MV-4-11 (cell line): Measurements from ENCODE around the gene GPR176.
"Not testable (repeated sequence)": the region's sequence is repeated elsewhere in the genome, so short reads cannot be mapped to it uniquely, and the experiment has no call there.

Experiments
- DNase-seq: peaks from one replicate; lab custom pipeline; 2025; lab: John Stamatoyannopoulos, UW

The GPR176 gene

DNA sequence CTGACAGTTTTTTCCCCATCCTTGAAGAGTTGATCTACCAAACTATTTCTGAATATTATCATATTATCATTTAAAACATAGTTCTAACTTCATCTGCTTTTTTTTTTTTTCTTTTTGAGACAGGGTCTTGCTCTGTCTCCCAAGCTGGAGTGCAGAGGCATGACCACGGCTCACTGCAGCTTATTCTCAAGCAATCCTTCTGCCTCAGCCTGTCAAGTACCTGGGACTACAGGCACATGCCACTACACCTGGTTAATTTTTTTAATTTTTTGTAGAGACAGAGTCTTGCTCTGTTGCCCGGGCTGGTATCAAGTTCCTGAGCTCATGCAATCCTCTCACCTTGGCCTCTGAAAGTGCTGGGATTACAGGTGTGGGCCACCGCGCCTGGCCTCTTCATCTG, 15.2 kb upstream of the GPR176 start:
- no peak for DNase-seq

DNA sequence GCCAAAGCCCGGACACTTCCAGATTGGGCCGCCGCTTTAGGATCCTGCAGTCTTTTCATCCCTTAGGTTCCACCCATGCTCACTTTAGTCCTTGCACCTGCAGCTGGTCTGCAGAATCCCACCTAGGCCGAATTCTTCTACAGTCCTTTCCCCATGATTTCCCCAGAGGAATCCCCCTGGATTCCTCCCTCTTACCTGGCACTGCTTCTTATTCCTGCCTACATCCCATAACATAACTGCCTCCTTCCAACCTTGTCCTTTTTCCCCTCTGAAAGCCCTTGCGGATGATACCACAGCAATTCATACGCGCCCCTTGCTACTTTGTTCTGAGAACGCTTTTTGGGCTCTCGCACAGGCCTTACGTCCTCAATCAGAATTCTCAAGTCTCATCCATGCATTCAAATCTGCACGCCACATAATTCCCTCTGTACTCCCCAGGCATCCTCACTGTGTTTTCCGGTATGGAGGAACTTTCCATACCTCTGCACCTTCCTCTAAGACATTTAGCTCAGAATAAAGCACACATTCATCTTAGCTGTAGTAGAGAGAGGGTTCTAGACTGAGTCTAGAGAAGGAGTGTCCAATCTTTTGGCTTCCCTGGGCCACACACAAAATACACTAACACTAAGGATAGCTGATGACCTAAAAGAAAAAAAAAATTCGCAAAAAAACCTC, 14.5 kb upstream of the GPR176 start:
- no peak for DNase-seq

DNA sequence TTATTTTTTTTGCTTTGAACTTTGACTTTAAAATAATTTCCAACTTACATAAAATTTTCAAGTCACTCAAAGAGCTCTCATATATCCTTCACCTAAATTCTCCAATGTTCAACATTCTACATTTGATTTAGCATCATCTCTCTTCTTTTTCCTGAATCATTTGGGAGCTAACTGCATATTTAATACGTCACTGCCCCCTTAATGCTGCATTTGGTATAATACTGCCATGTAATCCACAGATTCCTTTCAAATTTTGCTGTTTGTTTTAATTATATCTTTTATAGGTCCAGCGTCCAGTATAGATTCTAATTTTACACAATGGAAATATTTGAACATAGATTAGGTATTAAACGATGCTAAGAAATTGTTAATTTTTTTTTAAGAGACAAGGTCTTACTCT, 11.5 kb upstream of the GPR176 start:
- no peak for DNase-seq

DNA sequence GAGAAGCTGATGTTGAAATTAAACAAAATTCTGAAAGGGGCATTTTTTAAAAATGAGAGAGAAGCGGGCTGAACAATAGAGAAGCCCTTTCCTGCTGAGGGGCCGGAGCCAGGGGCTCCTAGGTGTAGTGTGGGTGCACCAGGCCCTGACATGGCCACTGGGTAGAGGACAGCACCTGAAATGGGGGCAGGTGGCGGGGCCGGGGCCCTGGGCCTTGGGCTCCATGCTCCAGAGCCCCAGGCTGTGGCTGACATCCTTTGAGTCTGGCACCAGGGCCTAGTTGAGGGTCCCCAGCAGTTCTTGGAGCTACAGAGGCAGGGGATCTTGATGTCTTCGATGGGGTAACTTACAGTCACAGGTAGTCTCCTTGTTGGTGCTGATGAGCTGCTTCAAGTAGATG, 6.5 kb upstream of the GPR176 start:
- no peak for DNase-seq

DNA sequence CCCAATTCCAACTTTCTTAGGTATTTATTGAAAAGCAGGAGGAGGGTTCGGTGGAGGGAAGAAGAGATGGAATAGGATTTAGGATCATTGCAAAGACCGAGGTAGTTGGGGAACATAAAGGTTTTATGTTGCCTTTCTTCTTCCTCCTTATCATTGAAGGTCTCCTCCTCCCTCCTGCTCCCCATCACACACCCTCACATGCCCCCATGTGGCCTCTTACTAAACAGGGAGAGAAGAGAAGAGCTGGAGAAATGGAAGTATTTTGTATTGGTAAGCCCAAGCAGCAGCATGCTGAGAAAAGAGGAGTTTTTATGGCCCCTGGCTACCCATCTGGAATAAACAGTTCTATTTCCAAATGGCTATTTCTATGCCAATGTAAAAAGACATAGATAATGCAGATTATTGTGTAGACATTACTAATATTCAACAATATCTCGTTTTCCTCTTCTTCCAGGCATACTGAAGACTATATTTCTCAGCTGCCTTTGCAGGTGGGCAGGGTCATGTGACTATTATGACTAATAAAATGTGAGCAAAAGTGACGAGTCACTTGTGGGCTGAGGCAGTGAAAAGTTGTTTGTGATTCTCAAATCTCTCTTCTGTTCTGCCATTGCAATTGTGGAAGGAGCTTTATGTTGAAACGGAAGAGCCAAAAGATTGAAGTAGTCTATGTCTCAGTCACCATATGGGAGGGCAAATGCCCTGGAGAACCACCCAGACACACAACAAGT, 5.2 kb upstream of the GPR176 start:
- DNase-seq, result no peak

DNA sequence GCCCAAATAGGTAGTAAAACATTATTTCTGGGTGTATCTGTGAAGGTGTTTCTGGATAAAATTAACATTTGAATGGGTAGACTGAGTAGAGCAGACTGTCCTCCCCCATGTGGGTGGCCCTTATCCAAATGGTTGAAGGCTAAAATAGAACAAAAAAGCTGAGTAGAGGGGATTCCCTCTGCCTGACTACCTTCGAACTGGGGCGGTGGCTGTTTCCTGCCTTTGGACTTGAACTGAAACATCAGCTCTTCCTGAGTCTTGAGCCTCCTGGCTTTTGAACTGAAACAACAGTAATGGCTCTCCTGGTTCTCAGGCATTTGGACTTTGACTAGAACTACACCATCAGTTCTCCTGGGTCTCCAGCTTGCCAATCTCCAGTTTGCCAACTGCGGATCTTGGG, 4.4 kb upstream of the GPR176 start:
- DNase-seq, result no peak

DNA sequence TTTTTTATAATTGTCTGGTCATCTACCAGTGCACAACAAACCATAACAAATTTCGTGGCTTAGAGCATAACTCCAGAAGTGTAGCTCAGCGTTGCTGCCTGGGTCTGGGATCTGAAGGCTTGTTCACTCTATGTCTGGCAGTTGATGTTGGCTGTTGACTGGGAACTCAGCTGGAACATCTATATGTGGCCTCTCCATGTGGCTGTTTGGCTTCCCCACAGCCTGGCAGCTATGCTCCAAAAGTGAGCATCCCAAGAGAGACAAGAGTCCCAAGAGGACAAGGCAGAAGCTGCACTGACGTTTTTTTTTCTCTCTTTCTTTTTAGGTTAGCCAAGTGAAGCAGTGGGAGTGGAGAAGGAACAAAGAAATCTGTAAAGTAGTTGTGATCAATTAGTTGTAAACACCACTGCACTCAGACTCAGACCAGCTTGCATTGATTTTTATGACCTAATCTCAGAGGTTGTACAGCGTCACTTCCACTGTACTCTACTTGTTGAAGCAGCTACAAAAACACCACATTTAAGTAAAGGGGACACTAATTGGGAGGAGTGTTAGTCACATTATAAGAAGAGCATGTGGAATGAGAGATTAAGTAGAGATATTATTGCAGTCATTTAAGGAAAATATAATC, 2.5 kb upstream of the GPR176 start:
- DNase-seq, result no peak

DNA sequence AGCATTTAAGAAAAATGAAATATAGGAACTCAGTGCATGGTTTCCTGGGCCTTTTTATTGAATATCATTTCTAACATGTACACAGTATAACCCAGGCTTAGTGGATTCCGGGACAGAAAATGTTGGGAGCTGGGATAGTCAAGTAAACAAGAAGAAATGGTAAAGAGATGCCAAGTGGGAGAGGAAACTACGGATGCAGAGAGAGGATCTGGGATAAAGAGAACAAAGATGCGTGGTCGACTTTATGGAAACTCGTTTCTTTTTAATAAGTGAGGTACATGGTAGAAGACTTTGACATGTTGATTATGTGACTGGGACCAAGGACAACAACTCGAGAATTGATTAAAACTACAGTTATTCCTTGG, 1.2 kb upstream of the GPR176 start:
- DNase-seq, result no peak

DNA sequence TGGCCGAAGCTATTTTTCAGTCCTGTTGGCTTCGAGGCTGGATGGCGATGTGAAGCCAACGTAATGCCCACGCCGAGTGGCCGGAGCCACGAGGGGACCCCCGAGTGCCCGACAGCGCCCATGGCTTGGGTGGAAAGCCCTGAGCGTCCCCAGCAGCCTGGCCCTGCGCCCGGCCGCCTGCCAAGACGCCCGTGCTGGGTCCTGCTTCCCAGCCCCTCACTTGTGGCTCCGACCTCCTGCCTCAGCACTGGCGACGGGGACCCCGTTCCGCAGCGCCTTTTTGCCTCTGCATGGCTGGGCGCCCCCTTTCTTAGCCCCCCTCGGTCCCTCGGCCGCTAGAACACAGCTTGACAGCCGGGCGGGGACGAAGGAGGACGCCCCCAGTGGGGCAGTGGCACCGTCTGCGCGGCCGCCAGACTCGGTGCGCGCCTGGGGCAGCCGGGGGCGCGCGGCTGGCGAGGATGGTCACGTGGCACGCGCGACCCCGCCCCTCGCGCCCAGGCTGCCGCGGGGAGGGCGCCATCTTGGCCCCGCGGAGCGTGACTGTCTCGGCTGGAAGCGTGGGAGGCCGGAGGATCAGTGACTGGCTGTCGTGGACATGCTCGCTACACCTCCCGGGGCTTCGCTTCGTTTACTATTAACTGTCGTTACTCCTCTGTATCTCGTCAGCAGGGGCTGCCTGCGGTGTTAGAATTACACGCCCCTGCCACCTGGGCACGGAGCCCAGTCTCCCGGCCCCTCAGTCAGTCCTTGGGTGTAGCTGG, 626 bp upstream of the GPR176 start:
- peak; percentile 56 for DNase-seq

DNA sequence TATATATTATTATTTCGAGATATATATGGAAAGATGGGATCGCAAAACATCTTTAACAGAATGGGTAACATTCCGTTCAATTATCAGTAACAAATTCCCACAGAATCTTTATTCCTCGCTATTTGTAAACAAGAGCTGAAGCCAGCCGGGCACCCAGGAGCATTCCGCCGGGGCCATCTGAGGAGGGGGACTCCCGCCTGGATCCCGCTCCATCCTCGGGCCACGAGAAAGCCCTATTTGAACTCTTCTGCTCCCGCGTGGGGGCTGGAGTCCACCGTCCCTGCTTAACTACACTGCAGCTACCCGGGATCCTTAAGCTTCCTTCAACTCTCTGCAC, 687 bp downstream of the GPR176 start:
- no peak for DNase-seq

DNA sequence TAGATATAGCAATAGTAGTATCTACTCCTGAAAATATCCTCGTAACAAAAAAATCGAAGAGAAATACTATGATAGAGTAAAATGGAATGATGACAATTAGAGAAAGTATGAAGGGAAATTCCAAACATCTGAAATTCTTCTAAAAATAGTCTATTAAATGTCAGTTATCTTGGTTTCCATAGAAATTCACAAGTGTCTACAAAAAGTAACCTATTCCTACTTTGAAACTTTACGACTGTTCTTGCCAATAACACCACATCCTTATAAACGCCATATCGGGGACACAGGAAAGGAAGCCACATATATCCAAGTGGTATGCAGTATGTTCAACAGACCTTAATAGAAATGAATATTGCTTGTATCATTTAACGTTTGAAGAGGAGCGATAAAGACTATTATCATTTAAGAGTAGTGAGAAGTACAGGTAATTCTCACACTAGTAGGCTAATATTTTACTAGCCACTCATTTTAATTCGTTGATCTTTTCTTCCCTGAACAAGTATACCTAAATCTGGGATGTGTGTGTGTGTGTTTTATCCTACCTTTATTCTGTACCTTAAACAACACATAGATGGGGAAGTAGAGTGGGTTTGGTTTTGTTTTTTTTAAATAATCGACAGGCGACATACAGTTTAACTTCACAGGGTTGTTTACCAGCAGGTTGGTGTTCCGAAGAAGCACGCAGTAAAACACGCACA, 1.2 kb downstream of the GPR176 start:
- DNase-seq, result no peak

DNA sequence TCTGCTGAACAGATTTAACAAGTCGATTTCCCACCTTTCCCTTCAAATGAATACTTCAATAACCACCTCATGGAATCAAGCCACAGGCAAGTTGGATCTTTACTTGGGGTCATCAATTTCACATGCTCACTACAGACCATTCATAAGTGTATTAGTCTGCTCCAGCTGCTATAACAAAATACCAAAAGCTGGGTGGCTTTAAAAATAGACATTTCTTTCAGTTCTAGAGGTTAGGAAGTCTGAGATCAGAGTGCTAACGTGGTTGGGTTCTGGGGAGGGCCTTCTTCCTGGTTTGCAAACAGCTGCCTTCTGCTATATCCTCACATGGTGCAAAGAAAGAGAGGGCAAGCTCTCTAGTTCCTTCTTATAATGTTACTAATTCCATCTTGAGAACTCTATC, 5.1 kb downstream of the GPR176 start:
- DNase-seq, result peak; percentile 33

DNA sequence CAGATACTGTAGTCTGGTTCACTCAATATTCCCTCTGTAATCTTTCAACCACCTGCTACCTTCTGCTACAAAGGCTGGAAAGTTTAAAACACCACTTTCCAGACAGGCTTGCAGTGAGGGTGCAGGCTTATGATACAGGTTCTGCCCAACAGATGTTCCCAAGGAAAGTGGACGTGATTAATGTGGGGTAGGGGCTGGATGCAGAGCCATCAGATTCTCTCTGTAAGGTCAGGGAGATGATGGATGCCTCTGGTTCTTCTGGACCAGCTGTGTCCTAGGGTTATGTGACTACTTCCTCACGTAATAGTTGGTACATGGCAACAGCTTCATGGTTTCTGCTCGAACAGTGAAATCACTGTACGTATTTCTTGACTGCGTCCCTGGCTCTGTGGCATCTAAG, 11.1 kb downstream of the GPR176 start:
- DNase-seq, result no peak

DNA sequence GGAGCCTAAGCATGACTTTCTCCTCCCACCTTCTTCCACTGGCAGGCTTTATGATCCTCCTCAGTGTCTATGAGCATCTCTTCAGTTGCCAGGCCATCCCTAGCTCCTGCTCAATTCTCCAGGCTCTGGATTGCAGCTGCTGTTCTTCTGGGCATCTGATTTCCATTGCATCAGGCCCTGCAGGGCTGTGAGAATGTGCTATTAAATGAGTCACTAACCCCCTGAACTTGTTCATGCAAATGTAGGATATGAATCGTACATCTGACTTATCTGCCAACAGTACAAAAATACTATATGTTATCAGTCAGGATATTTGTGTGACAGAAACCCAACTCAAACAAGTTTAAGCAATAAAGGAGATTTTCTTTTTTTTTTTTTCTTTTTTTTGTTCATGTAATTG, 11.9 kb downstream of the GPR176 start:
- DNase-seq, result no peak

DNA sequence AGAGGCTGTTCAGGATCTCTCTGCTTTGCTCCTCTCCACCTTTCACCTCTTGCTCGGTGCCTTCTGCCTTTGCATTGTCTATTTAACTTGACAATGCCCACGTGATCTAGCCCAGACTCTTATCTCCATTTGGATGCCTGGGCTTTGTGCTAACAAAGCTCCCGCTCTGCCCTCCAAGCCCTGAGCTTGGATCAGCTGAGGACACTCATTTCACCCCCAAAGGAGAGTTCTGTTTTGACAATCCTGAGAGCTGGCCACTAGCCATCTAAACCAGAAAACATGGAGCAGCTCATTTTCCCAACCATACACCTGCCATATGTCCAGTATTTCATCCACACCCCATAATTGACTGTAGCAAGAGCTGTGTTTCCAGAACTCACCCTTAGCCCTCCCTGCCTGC, 12.8 kb downstream of the GPR176 start:
- DNase-seq, result no peak

DNA sequence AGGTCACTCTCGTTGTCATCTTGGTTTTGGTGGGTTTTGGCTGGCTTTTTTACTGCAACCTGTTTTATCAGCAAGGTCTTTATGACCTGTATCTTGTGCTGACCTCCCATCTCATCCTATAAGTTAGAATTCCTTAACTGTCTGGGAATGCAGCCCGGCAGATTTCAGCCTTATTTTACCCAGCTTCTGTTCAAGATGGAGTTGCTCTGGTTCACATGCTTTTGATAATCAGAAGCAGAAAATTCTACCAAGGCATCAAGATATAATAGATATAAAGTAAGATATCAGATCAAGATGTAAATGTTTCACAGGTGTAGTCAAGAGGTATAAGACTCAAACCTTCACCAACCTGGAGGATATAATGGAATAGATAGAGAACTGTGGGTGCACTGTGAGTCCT, 16.0 kb downstream of the GPR176 start:
- DNase-seq, result no peak

DNA sequence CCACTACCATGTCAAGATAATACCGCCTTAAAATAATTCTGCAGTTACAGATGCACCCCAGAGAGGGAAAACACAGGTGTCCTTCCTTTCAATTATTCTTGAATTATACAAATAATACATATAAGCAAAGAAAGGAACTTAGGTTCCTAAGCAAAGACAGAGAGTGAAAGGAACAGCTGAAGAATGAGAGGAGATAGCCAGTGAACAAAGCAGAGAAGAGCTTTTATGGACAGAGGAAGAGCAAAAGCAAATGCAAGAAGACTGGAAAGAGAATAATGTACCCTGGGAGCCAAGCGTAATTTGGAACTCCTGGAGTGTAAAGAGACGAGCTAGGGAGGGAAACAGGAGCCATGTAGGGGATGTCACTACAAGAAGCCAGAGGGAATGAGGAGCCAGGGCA, 21.7 kb downstream of the GPR176 start:
- DNase-seq, result no peak

DNA sequence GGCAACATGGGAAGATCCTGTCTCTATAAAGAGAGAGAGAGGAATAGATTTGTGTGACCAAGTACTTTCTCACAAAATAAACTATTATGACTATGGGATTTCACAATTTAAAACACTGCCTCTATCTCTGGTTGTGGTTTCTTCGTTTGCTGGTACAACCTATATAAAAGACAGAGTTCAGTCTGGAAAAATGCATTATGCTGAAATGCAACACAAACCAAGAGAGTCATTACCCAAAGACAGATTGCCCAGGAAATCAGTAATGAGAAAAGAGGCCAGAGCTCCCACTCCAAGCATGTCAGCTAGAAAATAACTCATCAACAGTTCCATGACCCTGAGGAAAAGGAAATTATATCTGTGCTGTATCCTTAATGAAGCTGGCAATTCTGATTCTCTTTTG, 23.2 kb downstream of the GPR176 start:
- DNase-seq, result no peak

DNA sequence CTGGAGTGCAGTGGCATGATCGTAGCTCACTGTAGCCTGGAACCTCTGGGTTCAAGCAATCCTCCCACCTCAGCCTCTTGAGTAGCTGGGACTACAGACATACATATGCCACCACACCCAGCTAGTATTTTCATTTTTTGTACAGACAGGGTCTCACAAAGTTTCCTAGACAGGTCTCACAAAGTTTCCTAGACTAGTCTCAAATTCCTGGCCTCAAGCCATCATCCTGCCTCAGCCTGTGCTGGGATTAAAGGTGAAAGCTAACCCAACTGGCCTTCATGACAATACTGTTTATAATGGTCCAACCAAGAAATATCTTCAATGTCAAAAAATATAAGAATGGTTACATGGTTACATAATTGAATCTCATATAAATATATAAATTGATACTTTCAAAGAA, 24.0 kb downstream of the GPR176 start:
- DNase-seq, result no peak

DNA sequence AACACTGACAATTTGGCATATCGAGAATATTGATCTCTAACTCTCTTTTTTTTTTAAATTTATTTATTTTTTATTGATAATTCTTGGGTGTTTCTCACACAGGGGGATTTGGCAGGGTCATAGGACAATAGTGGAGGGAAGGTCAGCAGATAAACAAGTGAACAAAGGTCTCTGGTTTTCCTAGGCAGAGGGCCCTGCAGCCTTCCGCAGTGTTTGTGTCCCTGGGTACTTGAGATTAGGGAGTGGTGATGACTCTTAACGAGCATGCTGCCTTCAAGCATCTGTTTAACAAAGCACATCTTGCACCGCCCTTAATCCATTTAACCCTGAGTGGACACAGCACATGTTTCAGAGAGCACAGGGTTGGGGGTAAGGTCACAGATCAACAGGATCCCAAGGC, 27.0 kb downstream of the GPR176 start:
- DNase-seq, result not testable (repeated sequence)

DNA sequence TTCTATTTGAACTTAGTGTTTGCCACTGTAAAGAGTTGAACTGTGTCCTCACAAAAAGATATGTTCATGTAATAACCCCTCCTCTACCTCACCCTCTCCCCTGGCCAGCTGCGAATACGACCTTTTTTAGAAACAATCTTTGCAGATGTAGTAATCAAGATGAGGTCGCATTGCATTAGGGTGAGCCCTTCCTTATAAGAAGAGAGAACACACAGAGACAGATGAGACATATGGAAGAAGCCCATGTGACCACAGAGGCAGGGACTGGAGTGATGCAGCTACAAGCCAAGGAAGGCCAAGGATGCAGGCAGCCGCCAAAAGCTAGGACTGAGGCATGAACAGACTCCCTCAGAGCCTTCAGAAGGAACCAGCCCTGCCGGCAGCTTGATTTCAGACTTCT, 27.6 kb downstream of the GPR176 start:
- DNase-seq, result no peak

DNA sequence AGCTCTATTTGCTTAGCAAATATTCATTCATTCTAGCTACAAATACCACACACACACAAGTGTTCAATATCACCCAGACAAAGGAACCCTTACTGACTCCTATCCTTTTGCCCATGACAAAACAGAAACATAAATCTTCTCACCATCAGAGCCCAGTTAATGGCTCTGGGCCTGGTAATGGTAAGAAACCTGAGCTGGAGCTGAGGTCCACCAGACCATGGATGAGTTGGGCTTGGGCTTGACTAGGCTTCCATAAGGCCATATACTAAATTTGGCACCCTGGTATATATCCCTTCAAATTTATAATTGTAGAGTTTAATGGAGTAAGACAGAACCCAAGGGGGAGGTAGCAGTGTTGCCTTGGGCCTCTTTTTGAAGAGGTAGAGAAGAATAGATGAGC, 29.4 kb downstream of the GPR176 start:
- DNase-seq, result no peak
